Caco-2 (cell line): ENCODE results near the gene GRK3. TPM values are rescaled to one million over a fixed set of nuclear protein-coding genes. Genes with fewer than 3 reads are reported as not detected.

Experiments used
- BruUV-seq: library from RNA; stranded (reverse); fragments of 400-500 nt; replicated peaks from 2 replicates; lab custom pipeline; 2021; lab: Mats Ljungman, UMichigan
- CTCF ChIA-PET: fragments of 300-600 bp; sonication (Branson Sonifier 250); formaldehyde crosslinking; loops from one replicate; lab custom pipeline; 2022; ENCODE audit warnings: antibody characterized with exemption; lab: Charles Lee
- POLR2A ChIA-PET: fragments of 300-600 bp; sonication (Branson Sonifier 250); formaldehyde crosslinking; loops from one replicate; lab custom pipeline; 2022; ENCODE audit warnings: antibody characterized with exemption; lab: Charles Lee
- DNase-seq, 2 experiments: peaks; one replicate each; pipeline versions ENCODE4 v3.0.0 to v3.0.0-alpha.2; 2020 to 2022
- H3K27me3 ChIP-seq: replicated peaks from 2 replicates; pipeline ENCODE4 v1.6.0; 2011; ENCODE audit warnings: low read length; ENCODE audit not compliant: control insufficient read depth, insufficient read depth
- H3K36me3 ChIP-seq: 2 replicates; pipeline ENCODE4 v1.5.1; 2011; ENCODE audit warnings: low read length; ENCODE audit not compliant: control insufficient read depth, insufficient read depth
- H3K4me1 ChIP-seq: fragments of 250-450 bp; sonication (Bioruptor Pico); 2 replicates; pipeline ENCODE4 v1.5.1; 2020; ENCODE audit warnings: mild to moderate bottlenecking
- H3K4me3 ChIP-seq: 2 replicates; pipeline ENCODE4 v1.5.1; 2011; ENCODE audit warnings: low read depth, mild to moderate bottlenecking, control low read depth, low read length
- H3K9me3 ChIP-seq: fragments of 250-450 bp; sonication (Bioruptor Pico); 2 replicates; pipeline ENCODE4 v1.5.1; 2020; ENCODE audit warnings: mild to moderate bottlenecking, moderate library complexity
- H3K27ac Mint-ChIP-seq: one replicate; pipeline ENCODE4 v1.8.0; 2022; ENCODE audit warnings: mixed read lengths; ENCODE audit not compliant: unreplicated experiment
- H3K27me3 Mint-ChIP-seq: one replicate; pipeline ENCODE4 v1.8.0; 2022; ENCODE audit warnings: mixed read lengths; ENCODE audit not compliant: insufficient read depth, unreplicated experiment
- H3K36me3 Mint-ChIP-seq: one replicate; pipeline ENCODE4 v1.8.0; 2022; ENCODE audit warnings: mild to moderate bottlenecking, mixed read lengths; ENCODE audit not compliant: insufficient read depth, unreplicated experiment
- H3K4me1 Mint-ChIP-seq: one replicate; pipeline ENCODE4 v1.8.0; 2022; ENCODE audit warnings: low read depth, mixed read lengths; ENCODE audit not compliant: unreplicated experiment
- H3K4me3 Mint-ChIP-seq: one replicate; pipeline ENCODE4 v1.8.0; 2022; ENCODE audit warnings: mild to moderate bottlenecking, moderate library complexity, mixed read lengths; ENCODE audit not compliant: unreplicated experiment
- H3K9me3 Mint-ChIP-seq: one replicate; pipeline ENCODE4 v1.8.0; 2022; ENCODE audit warnings: mixed read lengths; ENCODE audit not compliant: unreplicated experiment
- intact Hi-C: fragments of 100-400 bp; cut with micrococcal nuclease; formaldehyde crosslinking; loops from one replicate; pipeline ENCODE4 v1.10.0; 2022; ENCODE audit not compliant: unreplicated experiment
- total RNA-seq: library from RNA; stranded (reverse); gene quantifications from 2 replicates; pipeline ENCODE4 v1.2.3, GENCODE V29; 2022
- TF ChIP-seq, protein P1 (sequence below), 2 experiments: fragments of 200-600 bp in 1 of 2; IDR thresholded peaks; 1 replicate in 1 of 2; 2 replicates in 1 of 2; pipeline versions ENCODE4 v1.5.1 to v1.8.0; 2011 to 2022; ENCODE audit warnings: antibody characterized with exemption in 1 of 2, control low read depth in 1 of 2, inconsistent platforms in 1 of 2, low read depth in 1 of 2, low read length in 1 of 2, mild to moderate bottlenecking in 1 of 2, moderate library complexity in 1 of 2; ENCODE audit not compliant: insufficient read depth in 1 of 2, severe bottlenecking in 1 of 2, unreplicated experiment in 1 of 2

The GRK3 gene
- total RNA-seq, 1 experiment from 2014 or later, result 9.7 TPM

- CTCF ChIA-PET, result no interaction called here
Observed at GRCh38 chr22:25716637-25717036, 152.2 kb downstream of the GRK3 start.

DNA sequence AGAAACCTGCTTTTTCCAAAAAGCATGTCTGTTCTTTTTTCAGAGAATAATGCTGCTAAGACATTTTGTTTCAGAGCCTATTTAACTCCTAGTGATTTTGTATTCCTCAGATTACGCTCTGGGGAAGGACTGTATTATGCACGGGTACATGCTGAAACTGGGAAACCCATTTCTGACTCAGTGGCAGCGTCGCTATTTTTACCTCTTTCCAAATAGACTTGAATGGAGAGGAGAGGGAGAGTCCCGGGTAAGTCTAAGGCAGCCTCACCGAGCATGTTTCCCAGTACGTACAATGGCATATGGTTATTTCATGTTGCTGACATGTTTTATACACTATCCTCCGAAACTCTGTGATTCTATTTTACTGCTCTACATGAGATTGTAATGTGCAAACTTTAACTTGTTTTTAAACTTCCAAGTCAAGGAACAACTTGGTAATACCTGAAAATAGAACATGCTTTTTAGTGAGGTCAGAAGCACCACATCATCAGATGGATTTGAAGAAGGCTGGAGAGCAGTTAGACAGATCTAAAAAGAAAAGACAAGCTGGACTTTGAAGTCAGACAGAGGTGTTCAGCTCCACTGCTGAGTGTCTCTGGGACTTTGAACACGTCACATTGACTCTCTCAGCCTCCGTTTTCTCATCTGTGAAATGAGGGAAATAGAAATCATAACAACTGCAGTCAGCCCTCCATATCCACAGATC lies 153.8 kb downstream of the GRK3 start:
- intact Hi-C loops, result no loop called here
- Mint-ChIP-seq H3K9me3 (no peaks in the 10 kb centered on the region), H3K4me1 (no peaks in the 10 kb centered on the region), H3K27ac (no peak overlapping the region), H3K4me3 (no peak overlapping the region), H3K36me3 (no peaks in the 10 kb centered on the region), H3K27me3 (no peaks in the 10 kb centered on the region)
- TF ChIP-seq, protein P1, sequence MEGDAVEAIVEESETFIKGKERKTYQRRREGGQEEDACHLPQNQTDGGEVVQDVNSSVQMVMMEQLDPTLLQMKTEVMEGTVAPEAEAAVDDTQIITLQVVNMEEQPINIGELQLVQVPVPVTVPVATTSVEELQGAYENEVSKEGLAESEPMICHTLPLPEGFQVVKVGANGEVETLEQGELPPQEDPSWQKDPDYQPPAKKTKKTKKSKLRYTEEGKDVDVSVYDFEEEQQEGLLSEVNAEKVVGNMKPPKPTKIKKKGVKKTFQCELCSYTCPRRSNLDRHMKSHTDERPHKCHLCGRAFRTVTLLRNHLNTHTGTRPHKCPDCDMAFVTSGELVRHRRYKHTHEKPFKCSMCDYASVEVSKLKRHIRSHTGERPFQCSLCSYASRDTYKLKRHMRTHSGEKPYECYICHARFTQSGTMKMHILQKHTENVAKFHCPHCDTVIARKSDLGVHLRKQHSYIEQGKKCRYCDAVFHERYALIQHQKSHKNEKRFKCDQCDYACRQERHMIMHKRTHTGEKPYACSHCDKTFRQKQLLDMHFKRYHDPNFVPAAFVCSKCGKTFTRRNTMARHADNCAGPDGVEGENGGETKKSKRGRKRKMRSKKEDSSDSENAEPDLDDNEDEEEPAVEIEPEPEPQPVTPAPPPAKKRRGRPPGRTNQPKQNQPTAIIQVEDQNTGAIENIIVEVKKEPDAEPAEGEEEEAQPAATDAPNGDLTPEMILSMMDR (IDR thresholded peaks at IDR 0.05; ENCODE audit: insufficient read depth in 1 of 2, low read depth in 1 of 2, low read length in 1 of 2, severe bottlenecking in 1 of 2, unreplicated experiment in 1 of 2), result no peak
- ChIA-PET POLR2A (no interaction called here), CTCF (no interaction called here)
- Histone ChIP-seq H3K9me3 (no peaks in the 10 kb centered on the region), H3K27me3 (no peaks in the 10 kb centered on the region), H3K4me1 (no peaks in the 10 kb centered on the region), H3K4me3 (no peak overlapping the region), H3K36me3 (no peaks in the 10 kb centered on the region)
- no TSS peak for BruUV-seq
- no peak for DNase-seq

More at GRCh38 chr22:25716637-25717036, 152.2 kb downstream of the GRK3 start:
- H3K4me1 ChIP-seq, result no peaks in the 10 kb centered on the region
- no peak overlapping the region for H3K27ac Mint-ChIP-seq
- H3K27me3 ChIP-seq, result no peaks in the 10 kb centered on the region
- DNase-seq, result no peak
- H3K36me3 Mint-ChIP-seq, result peaks cover 4% of the 10 kb centered on the region
- TF ChIP-seq, protein P1 (IDR thresholded peaks at IDR 0.05; ENCODE audit: insufficient read depth in 1 of 2, low read depth in 1 of 2, low read length in 1 of 2, severe bottlenecking in 1 of 2, unreplicated experiment in 1 of 2), result no peak
- POLR2A ChIA-PET, result no interaction called here
- intact Hi-C loops, result no loop called here
- no peak overlapping the region for H3K4me3 Mint-ChIP-seq
- no peaks in the 10 kb centered on the region for H3K27me3 Mint-ChIP-seq
- no peaks in the 10 kb centered on the region for H3K9me3 ChIP-seq
- H3K9me3 Mint-ChIP-seq, result no peaks in the 10 kb centered on the region
- no peaks in the 10 kb centered on the region for H3K4me1 Mint-ChIP-seq
- no peaks in the 10 kb centered on the region for H3K36me3 ChIP-seq
- no peak overlapping the region for H3K4me3 ChIP-seq
- no TSS peak for BruUV-seq

DNA sequence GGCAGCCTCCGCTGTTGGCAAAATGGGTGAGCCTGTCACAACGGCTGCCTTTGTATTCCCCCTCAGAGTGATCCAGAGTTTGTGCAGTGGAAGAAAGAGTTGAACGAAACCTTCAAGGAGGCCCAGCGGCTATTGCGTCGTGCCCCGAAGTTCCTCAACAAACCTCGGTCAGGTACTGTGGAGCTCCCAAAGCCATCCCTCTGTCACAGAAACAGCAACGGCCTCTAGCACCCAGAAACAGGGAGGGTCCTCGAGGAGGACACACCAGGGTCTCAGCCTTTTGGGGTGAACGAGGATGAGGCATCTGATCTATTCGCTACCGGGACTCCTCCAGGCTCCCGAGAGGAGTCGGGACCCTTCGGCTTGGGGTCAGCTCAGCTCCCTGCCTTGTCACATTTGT lies 157.7 kb downstream of the GRK3 start:
- no peak for DNase-seq
- Histone ChIP-seq H3K36me3 (no peaks in the 10 kb centered on the region), H3K27me3 (no peaks in the 10 kb centered on the region), H3K4me3 (no peak overlapping the region), H3K9me3 (no peaks in the 10 kb centered on the region), H3K4me1 (peaks cover 17% of the 10 kb centered on the region)
- BruUV-seq, result no TSS peak
- intact Hi-C loops, result no loop called here
- H3K27me3 Mint-ChIP-seq, result no peaks in the 10 kb centered on the region
- no peak overlapping the region for H3K27ac Mint-ChIP-seq
- H3K9me3 Mint-ChIP-seq, result no peaks in the 10 kb centered on the region
- POLR2A ChIA-PET, result no interaction called here
- CTCF ChIA-PET, result no interaction called here
- H3K4me1 Mint-ChIP-seq, result peaks cover 7% of the 10 kb centered on the region
- H3K4me3 Mint-ChIP-seq, result no peak overlapping the region
- TF ChIP-seq, protein P1 (IDR thresholded peaks at IDR 0.05; ENCODE audit: insufficient read depth in 1 of 2, low read depth in 1 of 2, low read length in 1 of 2, severe bottlenecking in 1 of 2, unreplicated experiment in 1 of 2), result no peak
- peaks cover 4% of the 10 kb centered on the region for H3K36me3 Mint-ChIP-seq
